Esophagus squamous epithelium (tissue), 4 donors: ENCODE data around the gene PHYKPL.

ENCODE experiments used
- CTCF ChIP-seq, 6 experiments: fragments of 450-650 bp in 4 of 6; fragments of 200-600 bp in 2 of 6; sonication (generic) in 2 of 6; IDR thresholded peaks; one replicate each; pipeline ENCODE4 v1.5.1; 2016 to 2019; ENCODE audit warnings: antibody characterized with exemption in 6 of 6, mild to moderate bottlenecking in 4 of 6, moderate library complexity in 4 of 6
- POLR2A ChIP-seq, 4 donors: fragments of 450-650 bp; IDR thresholded peaks; one replicate each; pipeline ENCODE4 v1.6.1; 2017; ENCODE audit warnings: antibody characterized with exemption in 4 of 4, mild to moderate bottlenecking in 4 of 4, moderate library complexity in 3 of 4

GRCh38 chr5:178215280-178216002 lies 17.2 kb downstream of the PHYKPL start:
- TF ChIP-seq CTCF (IDR thresholded peaks at IDR 0.05) (no peak), POLR2A (IDR thresholded peaks at IDR 0.05) (no peak)
